ENCODE data around the gene CKB. TPM values are rescaled to one million over a fixed set of nuclear protein-coding genes. Genes with fewer than 3 reads are reported as not detected.

The CKB gene
- total and polyA plus RNA-seq, 2 donors (not counting 1 experiment from before 2014, with no cell fraction given): 3.1 to 4.7 TPM

GRCh38 chr14:103528146-103528586, 5.5 kb upstream of the CKB start:
- Mint-ChIP-seq H3K27me3 (peaks cover 3% of the 10 kb centered on the region), H3K27ac (peak overlapping the region; percentile 96), H3K4me1 (peaks cover 53% of the 10 kb centered on the region), H3K9me3 (ENCODE audit: insufficient read depth) (no peaks in the 10 kb centered on the region), H3K4me3 (peak overlapping the region; percentile 88)
- Histone ChIP-seq H2AFZ (ENCODE audit: insufficient read depth, low read depth, low read length, poor library complexity, severe bottlenecking) (peak overlapping the region; percentile 92), H3K4me2 (replicated peaks; ENCODE audit: low read depth, low read length, poor library complexity, severe bottlenecking) (peak overlapping the region; percentile 96), H3K27ac (ENCODE audit: low read length in 2 of 2) (peak overlapping the region; percentile 34 to 84), H3K27me3 (replicated peaks in 1 of 4; ENCODE audit: control extremely low read depth in 1 of 4, control insufficient read depth in 3 of 4, insufficient read depth in 4 of 4, low read length in 3 of 4) (peaks cover 0 to 6% (median 3%) of the 10 kb centered on the region in 4 experiments), H3K9me3 (ENCODE audit: control extremely low read depth in 1 of 3, control insufficient read depth in 2 of 3, insufficient read depth in 1 of 3, low read length in 2 of 3) (peaks cover 0 to 10% (median 0%) of the 10 kb centered on the region in 3 donors), H3K36me3 (replicated peaks in 1 of 2; ENCODE audit: control extremely low read depth in 1 of 2, control insufficient read depth in 1 of 2, extremely low read depth in 1 of 2, insufficient read depth in 2 of 2, low read length in 1 of 2) (peaks cover 0 to 6% of the 10 kb centered on the region in 2 experiments), H3K4me3 (ENCODE audit: control extremely low read depth in 1 of 5, extremely low read depth in 1 of 5, insufficient read depth in 1 of 5, low read depth in 2 of 5, low read length in 4 of 5) (peak overlapping the region in 4 of 5 experiments; percentile 79 to 94 (median 85)), H4K20me1 (ENCODE audit: control insufficient read depth, insufficient read depth, low read length, poor library complexity, severe bottlenecking) (peaks cover 34% of the 10 kb centered on the region), H3K4me1 (ENCODE audit: control insufficient read depth in 2 of 2, insufficient read depth in 2 of 2, low read length in 2 of 2) (peaks cover 33 to 49% of the 10 kb centered on the region in 2 donors), H3K9ac (ENCODE audit: low read length) (peak overlapping the region; percentile 91), H3K79me2 (ENCODE audit: control insufficient read depth, insufficient read depth, low read length) (peaks cover 24% of the 10 kb centered on the region)
- no peak for DNase-seq
- intact Hi-C loops (cut with micrococcal nuclease): loop anchor here (2.0 to 5.0 kb wide), 3 partner anchors 35 to 936 kb away; partner anchors contain the start of genes BAG5, COA8, RCOR1 and XRCC3
- TF ChIP-seq EZH2 (IDR thresholded peaks at IDR 0.05; ENCODE audit: borderline replicate concordance, insufficient read depth, low read depth, low read length, poor library complexity, severe bottlenecking) (no peak), CTCF (IDR thresholded peaks at IDR 0.05) (no peak)
- no peak for ATAC-seq (ENCODE audit: low read depth)
- CTCF ChIA-PET: interaction anchor here (1.3 to 6.2 kb wide), 4 partner anchors 10 to 34 kb away, joined by 3 to 42 read pairs (median 19); partner anchors contain the start of gene BAG5
- WGBS (ENCODE audit: insufficient coverage): 84% methylated on average over 10 of the region's 10 CpGs
- POLR2A ChIA-PET: interaction anchor here (0.6 to 1.4 kb wide), 4 partner anchors 7 to 198 kb away, joined by 3 to 4 read pairs (median 3); partner anchors contain the start of gene BAG5
